ENCODE measurements around the gene C1orf116.

C1orf116 gene

DNA sequence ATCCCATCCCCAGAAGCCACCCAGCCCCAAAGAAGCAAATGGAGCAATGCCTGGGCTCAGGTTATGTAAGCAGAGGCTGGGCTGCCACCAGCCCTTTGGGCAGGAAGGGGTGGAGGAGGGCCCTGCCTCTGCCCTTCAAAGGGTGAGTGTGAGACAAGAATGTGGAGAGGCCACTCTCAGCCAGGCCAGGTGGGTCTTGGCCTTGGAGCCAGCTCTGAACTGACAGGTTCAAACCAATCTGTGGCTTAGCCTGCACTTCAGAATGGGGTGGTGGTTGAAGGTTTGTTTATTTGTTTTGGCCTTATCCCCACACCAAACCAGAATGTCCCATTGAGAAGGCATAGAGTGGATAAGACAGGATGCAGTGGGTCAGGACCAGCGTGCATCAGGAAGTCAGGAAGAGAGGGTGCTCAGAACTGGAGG, 29.8 kb downstream of the C1orf116 start:
- no peak for DNase-seq (ENCODE audit: low read depth)
- H3K4me3 ChIP-seq (ENCODE audit: low read depth, low read length), result no peak overlapping the region
- TF ChIP-seq POLR2A (IDR thresholded peaks at IDR 0.05; ENCODE audit: extremely low read depth, insufficient read length), result no peak
- TF ChIP-seq, protein P1, sequence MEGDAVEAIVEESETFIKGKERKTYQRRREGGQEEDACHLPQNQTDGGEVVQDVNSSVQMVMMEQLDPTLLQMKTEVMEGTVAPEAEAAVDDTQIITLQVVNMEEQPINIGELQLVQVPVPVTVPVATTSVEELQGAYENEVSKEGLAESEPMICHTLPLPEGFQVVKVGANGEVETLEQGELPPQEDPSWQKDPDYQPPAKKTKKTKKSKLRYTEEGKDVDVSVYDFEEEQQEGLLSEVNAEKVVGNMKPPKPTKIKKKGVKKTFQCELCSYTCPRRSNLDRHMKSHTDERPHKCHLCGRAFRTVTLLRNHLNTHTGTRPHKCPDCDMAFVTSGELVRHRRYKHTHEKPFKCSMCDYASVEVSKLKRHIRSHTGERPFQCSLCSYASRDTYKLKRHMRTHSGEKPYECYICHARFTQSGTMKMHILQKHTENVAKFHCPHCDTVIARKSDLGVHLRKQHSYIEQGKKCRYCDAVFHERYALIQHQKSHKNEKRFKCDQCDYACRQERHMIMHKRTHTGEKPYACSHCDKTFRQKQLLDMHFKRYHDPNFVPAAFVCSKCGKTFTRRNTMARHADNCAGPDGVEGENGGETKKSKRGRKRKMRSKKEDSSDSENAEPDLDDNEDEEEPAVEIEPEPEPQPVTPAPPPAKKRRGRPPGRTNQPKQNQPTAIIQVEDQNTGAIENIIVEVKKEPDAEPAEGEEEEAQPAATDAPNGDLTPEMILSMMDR (IDR thresholded peaks at IDR 0.05; ENCODE audit: low read depth, low read length), result no peak
- no peak for TF ChIP-seq MYC (IDR thresholded peaks at IDR 0.05; ENCODE audit: low read depth, low read length)
- TF ChIP-seq, protein P2, sequence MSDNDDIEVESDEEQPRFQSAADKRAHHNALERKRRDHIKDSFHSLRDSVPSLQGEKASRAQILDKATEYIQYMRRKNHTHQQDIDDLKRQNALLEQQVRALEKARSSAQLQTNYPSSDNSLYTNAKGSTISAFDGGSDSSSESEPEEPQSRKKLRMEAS (IDR thresholded peaks at IDR 0.05; ENCODE audit: low read depth, low read length), result no peak

DNA sequence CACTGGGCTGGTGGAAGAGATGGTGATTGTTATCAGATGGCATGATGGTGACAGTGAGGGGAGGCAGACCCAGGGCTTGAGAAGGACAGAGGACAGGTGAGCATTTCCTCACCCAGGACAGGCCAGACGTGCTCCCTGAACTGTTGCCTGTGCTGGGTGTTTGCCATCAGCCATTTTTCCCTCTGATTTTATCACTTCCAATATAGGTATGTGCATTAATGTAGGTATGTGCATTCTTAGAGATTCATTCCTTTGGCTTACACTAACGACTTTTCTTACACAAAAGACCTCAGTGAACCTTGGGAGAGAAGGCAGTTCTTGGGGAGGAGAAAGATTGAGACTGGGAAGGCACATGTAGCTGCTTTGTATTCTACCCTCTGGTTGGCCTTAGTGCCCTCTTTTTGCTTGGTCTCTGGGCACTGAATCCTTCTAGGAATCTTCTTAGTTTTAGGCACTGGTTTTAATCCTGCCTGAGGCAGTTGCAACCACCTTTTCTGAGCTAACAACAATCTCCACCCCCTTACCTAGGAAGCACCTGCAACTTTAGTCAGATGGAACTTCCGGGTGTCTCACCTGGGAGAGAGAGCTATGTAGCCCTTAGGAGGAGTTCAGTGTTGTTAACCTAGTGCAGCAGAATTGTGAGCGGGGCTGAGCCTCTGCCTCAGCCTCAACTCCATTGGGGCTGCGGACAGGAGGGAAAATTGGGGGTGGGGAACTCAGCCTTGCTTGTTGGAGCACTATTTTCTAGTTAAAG, 30.9 kb downstream of the C1orf116 start:
- TF ChIP-seq POLR2A (IDR thresholded peaks at IDR 0.05; ENCODE audit: extremely low read depth, insufficient read length) (no peak), MYC (IDR thresholded peaks at IDR 0.05; ENCODE audit: low read depth, low read length) (no peak)
- TF ChIP-seq, protein P2 (IDR thresholded peaks at IDR 0.05; ENCODE audit: low read depth, low read length), result no peak
- TF ChIP-seq, protein P1 (IDR thresholded peaks at IDR 0.05; ENCODE audit: low read depth, low read length), result no peak
- H3K4me3 ChIP-seq (ENCODE audit: low read depth, low read length), result no peak overlapping the region
- no peak for DNase-seq (ENCODE audit: low read depth)

DNA sequence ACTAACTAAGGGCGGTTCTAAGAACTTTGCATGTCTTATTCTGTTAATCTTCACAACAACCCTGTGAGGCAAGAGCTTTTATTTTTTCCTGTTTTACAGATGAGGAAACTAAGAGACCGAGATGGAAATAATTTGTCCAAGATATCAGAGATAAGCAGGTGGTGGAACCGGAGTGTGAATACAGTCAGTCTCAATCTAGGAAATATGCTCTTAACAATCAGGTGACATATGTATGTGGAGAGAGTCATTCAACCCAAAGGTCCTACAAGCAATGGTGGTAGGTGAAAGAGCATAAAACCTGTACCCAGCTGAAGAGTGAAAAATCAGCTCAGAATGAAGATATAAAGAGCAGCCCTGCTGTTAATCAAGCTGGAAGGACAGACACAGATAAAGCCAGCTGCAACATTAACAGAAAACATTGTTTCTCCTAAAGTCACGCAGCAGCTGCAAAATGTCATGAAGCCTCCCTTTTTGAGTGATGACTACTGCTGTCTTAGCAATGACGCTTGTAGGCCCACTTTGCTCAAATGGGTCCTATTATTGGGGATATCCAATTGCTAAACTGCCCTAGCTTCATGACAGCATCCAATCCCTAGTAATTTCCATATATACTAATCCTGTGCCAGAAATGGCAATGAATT, 31.8 kb downstream of the C1orf116 start:
- DNase-seq (ENCODE audit: low read depth), result no peak
- TF ChIP-seq, protein P2 (IDR thresholded peaks at IDR 0.05; ENCODE audit: low read depth, low read length), result no peak
- TF ChIP-seq, protein P1 (IDR thresholded peaks at IDR 0.05; ENCODE audit: low read depth, low read length), result no peak
- TF ChIP-seq POLR2A (IDR thresholded peaks at IDR 0.05; ENCODE audit: extremely low read depth, insufficient read length), result no peak
- TF ChIP-seq MYC (IDR thresholded peaks at IDR 0.05; ENCODE audit: low read depth, low read length), result no peak
- no peak overlapping the region for H3K4me3 ChIP-seq (ENCODE audit: low read depth, low read length)

DNA sequence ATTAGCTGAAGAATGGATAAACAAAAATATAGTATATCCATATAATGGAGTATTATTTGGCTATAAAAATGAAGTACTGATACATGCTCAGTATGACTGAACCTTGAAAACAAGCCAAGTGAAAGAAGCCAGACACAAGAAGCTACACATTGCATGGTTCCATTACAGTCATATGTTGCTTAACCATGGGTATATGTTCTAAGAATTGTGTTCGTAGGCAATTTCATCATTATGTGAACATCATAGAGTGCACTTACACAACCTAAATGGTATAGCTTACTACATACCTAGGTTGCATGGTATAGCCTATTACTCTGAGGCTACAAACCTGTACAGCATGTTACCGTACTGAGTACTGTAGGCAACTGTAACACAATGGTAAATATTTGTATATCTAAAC, 33.7 kb downstream of the C1orf116 start:
- TF ChIP-seq POLR2A (IDR thresholded peaks at IDR 0.05; ENCODE audit: extremely low read depth, insufficient read length) (no peak), MYC (IDR thresholded peaks at IDR 0.05; ENCODE audit: low read depth, low read length) (no peak)
- TF ChIP-seq, protein P2 (IDR thresholded peaks at IDR 0.05; ENCODE audit: low read depth, low read length), result no peak
- TF ChIP-seq, protein P1 (IDR thresholded peaks at IDR 0.05; ENCODE audit: low read depth, low read length), result no peak
- no peak for DNase-seq (ENCODE audit: low read depth)

DNA sequence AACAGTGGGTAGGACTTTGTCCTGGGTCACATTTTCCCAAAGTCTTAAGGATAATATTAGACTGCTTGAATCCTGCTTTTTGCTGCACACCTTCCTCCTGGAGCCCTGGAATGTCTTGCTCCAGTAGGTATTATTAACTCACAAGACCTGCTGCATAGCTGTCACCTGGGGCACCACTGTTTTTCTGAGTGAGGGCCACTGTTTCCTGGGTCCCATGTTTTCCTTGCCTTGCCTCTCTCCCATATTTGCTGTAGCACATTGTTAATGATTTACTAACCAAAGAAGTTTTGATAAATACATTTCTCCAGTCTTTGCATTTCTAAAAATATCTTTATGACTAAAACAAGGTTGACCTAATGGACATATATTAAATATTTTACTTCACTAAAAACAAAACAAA, 39.8 kb downstream of the C1orf116 start:
- TF ChIP-seq MYC (IDR thresholded peaks at IDR 0.05; ENCODE audit: low read depth, low read length), result no peak
- TF ChIP-seq, protein P1 (IDR thresholded peaks at IDR 0.05; ENCODE audit: low read depth, low read length), result no peak
- no peak for TF ChIP-seq POLR2A (IDR thresholded peaks at IDR 0.05; ENCODE audit: extremely low read depth, insufficient read length)
- TF ChIP-seq, protein P2 (IDR thresholded peaks at IDR 0.05; ENCODE audit: low read depth, low read length), result no peak
- no peak for DNase-seq (ENCODE audit: low read depth)
- no peak overlapping the region for H3K4me3 ChIP-seq (ENCODE audit: low read depth, low read length)

More for the DNA sequence above, 33.7 kb downstream of the C1orf116 start:
- no peak overlapping the region for H3K4me3 ChIP-seq (ENCODE audit: low read depth, low read length)

All from NB4 (cell line).